AG04449 (cell line): ENCODE measurements around the gene CNNM2.

Experiments
- CTCF ChIA-PET: fragments of 350-600 bp; formaldehyde crosslinking; extraction: SDS; loops from one replicate; lab custom pipeline; 2021; ENCODE audit warnings: antibody characterized with exemption; lab: Yijun Ruan, JAX
- POLR2A ChIA-PET: fragments of 400-600, 350-600 bp; formaldehyde crosslinking; extraction: SDS; loops from one replicate; lab custom pipeline; 2020; ENCODE audit warnings: antibody characterized with exemption, inconsistent platforms; lab: Yijun Ruan, JAX
- DNase-seq: peaks from one replicate; pipeline ENCODE4 v3.0.0-alpha.2; 2010; ENCODE audit warnings: low read depth, low spot score
- H3K4me3 ChIP-seq: 2 replicates; pipeline ENCODE4 v1.5.1; 2011; ENCODE audit warnings: low read depth, mild to moderate bottlenecking, control low read depth, low read length
- TF ChIP-seq, protein P1 (sequence below): IDR thresholded peaks from one replicate; pipeline ENCODE4 v1.5.1; 2011; ENCODE audit warnings: mild to moderate bottlenecking, moderate library complexity, low read length, control low read depth, inconsistent platforms; ENCODE audit not compliant: insufficient read depth; ENCODE audit errors: missing control alignments

CNNM2 gene

DNA sequence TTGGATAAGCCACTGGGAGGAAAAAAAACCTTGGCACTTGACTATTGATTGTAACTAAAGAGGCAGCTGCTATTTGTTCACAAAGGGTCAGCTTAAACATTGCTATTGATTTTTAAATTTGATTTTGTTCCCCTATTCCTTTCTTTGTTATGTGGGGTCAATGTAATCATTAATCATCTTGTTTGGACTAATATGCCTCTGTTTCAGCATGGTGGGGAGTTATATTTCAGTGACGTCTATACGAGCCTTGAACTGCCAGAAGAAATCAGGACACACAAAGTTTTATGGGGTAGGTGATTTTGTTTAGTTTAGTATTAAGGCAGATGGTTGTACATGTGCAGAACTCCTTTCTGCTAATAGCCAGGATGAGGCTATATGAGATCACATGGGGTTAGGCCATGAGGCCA, 41.3 kb upstream of the CNNM2 start:
- POLR2A ChIA-PET, result no interaction called here
- DNase-seq, result no peak
- CTCF ChIA-PET, result interaction anchor here (1.3 kb wide), 1 partner anchor 25 kb away, joined by 7 read pairs; no protein-coding TSS in a partner anchor
- TF ChIP-seq, protein P1, sequence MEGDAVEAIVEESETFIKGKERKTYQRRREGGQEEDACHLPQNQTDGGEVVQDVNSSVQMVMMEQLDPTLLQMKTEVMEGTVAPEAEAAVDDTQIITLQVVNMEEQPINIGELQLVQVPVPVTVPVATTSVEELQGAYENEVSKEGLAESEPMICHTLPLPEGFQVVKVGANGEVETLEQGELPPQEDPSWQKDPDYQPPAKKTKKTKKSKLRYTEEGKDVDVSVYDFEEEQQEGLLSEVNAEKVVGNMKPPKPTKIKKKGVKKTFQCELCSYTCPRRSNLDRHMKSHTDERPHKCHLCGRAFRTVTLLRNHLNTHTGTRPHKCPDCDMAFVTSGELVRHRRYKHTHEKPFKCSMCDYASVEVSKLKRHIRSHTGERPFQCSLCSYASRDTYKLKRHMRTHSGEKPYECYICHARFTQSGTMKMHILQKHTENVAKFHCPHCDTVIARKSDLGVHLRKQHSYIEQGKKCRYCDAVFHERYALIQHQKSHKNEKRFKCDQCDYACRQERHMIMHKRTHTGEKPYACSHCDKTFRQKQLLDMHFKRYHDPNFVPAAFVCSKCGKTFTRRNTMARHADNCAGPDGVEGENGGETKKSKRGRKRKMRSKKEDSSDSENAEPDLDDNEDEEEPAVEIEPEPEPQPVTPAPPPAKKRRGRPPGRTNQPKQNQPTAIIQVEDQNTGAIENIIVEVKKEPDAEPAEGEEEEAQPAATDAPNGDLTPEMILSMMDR, result no peak
- no peak overlapping the region for H3K4me3 ChIP-seq

DNA sequence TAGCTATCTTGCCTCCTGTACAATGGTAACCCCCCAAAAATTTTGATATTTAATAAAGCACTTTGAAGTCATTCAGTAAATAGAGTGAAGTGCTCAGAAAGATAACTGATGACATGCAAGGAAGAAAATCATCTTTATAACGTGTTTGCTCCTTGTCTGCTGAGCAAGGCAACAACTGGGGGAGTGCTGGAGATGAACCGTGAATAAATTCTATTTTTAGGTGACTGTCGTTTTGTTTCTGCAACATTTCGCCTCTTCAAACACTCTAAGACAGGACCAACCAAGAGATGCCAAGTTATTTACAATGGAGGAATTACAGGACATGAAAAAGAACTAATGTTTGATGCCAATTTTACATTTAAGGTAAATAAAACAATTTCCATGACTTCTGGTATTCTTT, 39.5 kb upstream of the CNNM2 start:
- TF ChIP-seq, protein P1, result no peak
- DNase-seq, result no peak
- CTCF ChIA-PET, result interaction anchor here (0.6 to 1.4 kb wide), 3 partner anchors 23 to 157 kb away, joined by 3 read pairs; partner anchors contain the start of gene CYP17A1
- no peak overlapping the region for H3K4me3 ChIP-seq
- POLR2A ChIA-PET, result no interaction called here

- no peak overlapping the region for H3K4me3 ChIP-seq
- no peak for DNase-seq
- TF ChIP-seq, protein P1, result no peak
- ChIA-PET CTCF (no interaction called here), POLR2A (no interaction called here)
Observed at GRCh38 chr10:102880256-102880655, 37.8 kb upstream of the CNNM2 start.

DNA sequence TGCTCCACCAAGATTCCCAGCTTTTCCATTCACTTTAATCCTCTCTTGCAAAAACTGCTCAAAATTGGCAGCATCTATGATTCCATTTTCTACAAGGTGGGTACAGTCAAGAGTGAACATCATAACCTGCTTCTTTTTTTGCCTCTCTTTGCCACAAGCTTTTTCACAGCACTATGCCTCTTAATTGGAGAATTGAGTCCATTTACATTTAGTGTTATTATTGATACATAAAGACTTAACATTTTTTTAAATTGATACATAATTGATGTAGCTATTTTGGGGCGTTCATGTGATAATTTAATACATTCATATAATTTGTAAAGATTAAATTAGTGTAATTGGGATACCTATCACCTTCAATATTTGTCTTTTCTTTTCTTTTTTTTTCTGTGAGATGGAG, 30.0 kb upstream of the CNNM2 start:
- POLR2A ChIA-PET, result no interaction called here
- TF ChIP-seq, protein P1, result no peak
- H3K4me3 ChIP-seq, result no peak overlapping the region
- no peak for DNase-seq
- CTCF ChIA-PET, result interaction anchor here (1.1 to 3.1 kb wide), 2 partner anchors 13 to 183 kb away, joined by 3 to 24 read pairs; no protein-coding TSS in a partner anchor

DNA sequence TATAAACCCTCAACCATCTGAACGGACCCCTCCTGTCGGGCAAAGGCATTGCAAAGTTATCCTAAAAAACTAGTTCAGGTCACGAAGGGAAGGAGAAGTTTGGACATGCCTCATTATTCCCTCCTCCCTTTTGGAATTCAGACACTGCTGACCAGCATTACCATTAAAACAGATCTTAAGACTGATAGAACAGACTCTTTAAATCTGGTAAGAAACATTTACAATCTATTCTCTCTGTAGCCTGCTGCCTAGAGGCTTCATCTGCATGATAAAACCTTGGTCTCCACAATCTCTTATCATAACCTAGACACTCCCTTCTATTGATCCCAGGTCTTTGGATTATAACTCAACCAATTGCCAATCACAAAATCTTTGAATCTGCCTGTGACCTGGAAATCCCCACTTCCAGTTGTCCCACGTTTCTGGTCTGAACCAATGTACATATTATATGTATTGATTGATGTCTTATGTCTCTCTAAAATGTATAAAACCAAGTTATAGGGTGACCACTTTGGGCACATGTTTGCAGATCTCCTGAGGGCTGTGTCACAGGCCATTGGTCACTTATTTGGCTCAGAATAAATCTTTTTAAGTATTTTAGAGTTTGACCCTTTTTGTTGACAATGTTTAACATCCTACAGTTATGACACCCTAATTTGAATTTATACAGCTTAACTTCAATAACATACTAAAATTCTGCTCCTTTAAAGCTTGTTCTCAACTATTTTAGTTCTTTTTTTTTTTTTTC, 23.5 kb upstream of the CNNM2 start:
- ChIA-PET POLR2A (interaction anchor here (0.7 kb wide), 1 partner anchor 130 kb away, joined by 3 read pairs; no protein-coding TSS in a partner anchor), CTCF (interaction anchor here (0.6 to 13.1 kb wide), 2 partner anchors 61 to 316 kb away, joined by 3 to 355 read pairs; partner anchors contain the start of gene CYP17A1)
- TF ChIP-seq, protein P1, result no peak
- no peak for DNase-seq
- H3K4me3 ChIP-seq, result no peak overlapping the region

- ChIA-PET POLR2A (no interaction called here), CTCF (interaction anchor here (0.8 to 13.1 kb wide), 16 partner anchors 8 to 174 kb away, joined by 3 to 355 read pairs (median 18); partner anchors contain the start of genes CNNM2, CYP17A1 and WBP1L)
- no peak overlapping the region for H3K4me3 ChIP-seq
- TF ChIP-seq, protein P1, result no peak
- DNase-seq, result no peak
Observed at GRCh38 chr10:102900006-102900405, 18.1 kb upstream of the CNNM2 start.
